ENCODE measurements around the gene PBOV1. TPM values are rescaled to one million over a fixed set of nuclear protein-coding genes. Genes with fewer than 3 reads are reported as not detected.

PBOV1 gene
- total RNA-seq, 8 experiments from 2014 or later: 0.29 to 1.8 (median 0.93) TPM; not detected in 1

- H3K27ac ChIP-seq: no peak overlapping the region
- H3K4me3 ChIP-seq: no peak overlapping the region
- peak in 3 of 8 experiments; percentile 55 to 91 (median 64) for ATAC-seq (replicated peaks in 6 of 8)
- H3K4me1 ChIP-seq (replicated peaks in 1 of 2): peaks cover 18 to 47% of the 10 kb centered on the region in 2 donors
- in situ Hi-C loops (cut with MboI; ENCODE audit: low pct_unique_long_range_greater_than_20kb in 2 of 9, low sequenced_read_pairs in 9 of 9, unreplicated experiment in 9 of 9): no loop called here
- WGBS, 10 experiments: 16 to 90% (median 76%) methylated on average over 2 to 4 of the region's 4 CpGs; no CpG with 5 or more reads in 3 of the 10 experiments
Observed at GRCh38 chr6:138231381-138231886, 13.1 kb upstream of the PBOV1 start.

- WGBS, 10 experiments: 0 to 100% (median 79%) methylated on average over 1 to 3 of the region's 3 CpGs; no CpG with 5 or more reads in 3 of the 10 experiments
- H3K27ac ChIP-seq: no peak overlapping the region
- in situ Hi-C loops (cut with MboI; ENCODE audit: low pct_unique_long_range_greater_than_20kb in 2 of 9, low sequenced_read_pairs in 9 of 9, unreplicated experiment in 9 of 9): no loop called here
- ATAC-seq (replicated peaks in 6 of 8): no peak
- peaks cover 19 to 51% of the 10 kb centered on the region in 2 donors for H3K4me1 ChIP-seq (replicated peaks in 1 of 2)
- H3K4me3 ChIP-seq: no peak overlapping the region
Observed at GRCh38 chr6:138230759-138231380, 12.6 kb upstream of the PBOV1 start.

DNA sequence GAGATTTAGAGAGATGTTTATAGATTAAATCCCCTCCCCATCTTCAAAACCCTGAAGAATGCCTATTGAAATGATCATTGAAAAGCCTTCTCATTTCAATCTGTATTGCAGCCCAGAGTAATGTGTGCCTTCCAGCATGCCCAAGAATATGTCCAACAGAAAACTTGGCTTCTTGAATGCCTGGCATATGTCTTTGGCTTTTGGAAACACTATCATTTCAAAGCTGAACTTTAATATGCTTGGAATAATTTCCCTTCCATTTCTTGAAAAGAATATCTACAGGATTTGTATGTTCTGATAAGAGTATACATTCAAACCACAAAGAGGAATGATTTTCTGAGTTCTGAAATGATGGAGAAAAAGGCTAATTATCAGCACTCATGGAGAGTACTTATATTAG lies 11.9 kb upstream of the PBOV1 start:
- ATAC-seq (replicated peaks in 6 of 8): no peak
- peaks cover 24 to 57% of the 10 kb centered on the region in 2 donors for H3K4me1 ChIP-seq (replicated peaks in 1 of 2)
- H3K4me3 ChIP-seq: no peak overlapping the region
- H3K27ac ChIP-seq: no peak overlapping the region
- in situ Hi-C loops (cut with MboI; ENCODE audit: low pct_unique_long_range_greater_than_20kb in 2 of 9, low sequenced_read_pairs in 9 of 9, unreplicated experiment in 9 of 9): no loop called here

DNA sequence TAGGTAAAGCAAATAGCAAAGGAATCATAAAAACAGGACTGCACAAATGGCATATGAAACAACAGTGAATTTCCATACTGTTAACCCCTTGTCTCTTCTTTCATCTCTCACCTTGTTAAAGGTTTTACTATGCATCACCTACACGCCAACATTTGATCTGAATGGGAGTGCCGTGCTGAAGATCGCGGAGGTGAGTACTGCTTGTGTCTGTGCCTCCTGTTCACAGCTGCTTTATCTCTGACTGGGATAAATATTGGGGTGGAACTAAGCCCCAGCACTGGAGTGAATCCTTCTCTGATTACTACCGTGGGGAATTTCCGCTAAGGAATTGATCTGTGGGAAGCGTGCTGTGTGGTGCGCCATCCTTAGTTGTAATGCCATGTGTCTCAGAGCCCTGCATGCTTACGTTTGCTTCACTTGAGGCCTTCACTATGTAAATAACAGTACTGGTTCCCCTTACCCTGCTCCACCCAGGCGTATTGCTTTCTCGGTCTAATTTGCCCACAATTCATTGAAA lies 11.4 kb upstream of the PBOV1 start:
- no peak overlapping the region for H3K4me3 ChIP-seq
- in situ Hi-C loops (cut with MboI; ENCODE audit: low pct_unique_long_range_greater_than_20kb in 2 of 9, low sequenced_read_pairs in 9 of 9, unreplicated experiment in 9 of 9): no loop called here
- peaks cover 28 to 62% of the 10 kb centered on the region in 2 donors for H3K4me1 ChIP-seq (replicated peaks in 1 of 2)
- ATAC-seq (replicated peaks in 6 of 8): peak in 1 of 8 experiments; percentile 31
- no peak overlapping the region for H3K27ac ChIP-seq
- 49 to 100% (median 86%) methylated on average over 2 to 5 of the region's 11 CpGs; no CpG with 5 or more reads in 3 of the 10 experiments for WGBS, 10 experiments

GRCh38 chr6:138229072-138229471 lies 10.8 kb upstream of the PBOV1 start:
- WGBS, 10 experiments: 40 to 75% (median 65%) methylated on average over 2 to 4 of the region's 4 CpGs; no CpG with 5 or more reads in 1 of the 10 experiments
- Histone ChIP-seq H3K4me1 (replicated peaks in 1 of 2) (peaks cover 28 to 62% of the 10 kb centered on the region in 2 donors), H3K4me3 (no peak overlapping the region), H3K27ac (no peak overlapping the region)
- in situ Hi-C loops (cut with MboI; ENCODE audit: low pct_unique_long_range_greater_than_20kb in 2 of 9, low sequenced_read_pairs in 9 of 9, unreplicated experiment in 9 of 9): no loop called here
- no peak for ATAC-seq (replicated peaks in 6 of 8)

DNA sequence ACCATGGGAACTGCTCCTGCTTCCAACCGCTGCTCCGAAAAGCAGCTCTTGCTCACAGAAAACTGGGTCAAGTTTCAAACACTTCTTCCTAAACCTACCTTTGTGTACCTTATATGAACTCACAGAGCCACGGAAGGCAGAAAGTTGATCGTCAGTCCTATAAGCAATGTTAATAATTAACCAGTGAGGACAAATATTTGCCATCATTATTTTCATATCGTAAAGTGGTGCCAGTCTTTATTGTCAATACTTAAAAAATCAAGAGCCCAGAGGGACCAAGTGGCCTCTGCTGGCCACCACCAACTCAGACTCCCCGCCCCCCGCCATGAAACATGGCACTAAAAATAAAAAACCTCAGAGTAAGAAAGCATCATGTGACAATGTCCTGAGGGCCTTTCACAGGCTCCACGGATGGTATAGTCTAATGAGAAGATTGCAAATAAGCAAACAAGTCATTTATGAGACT lies 9.1 kb upstream of the PBOV1 start:
- Histone ChIP-seq H3K27ac (peak overlapping the region; percentile 52 to 69), H3K4me3 (no peak overlapping the region), H3K4me1 (replicated peaks in 1 of 2) (peaks cover 28 to 62% of the 10 kb centered on the region in 2 donors)
- in situ Hi-C loops (cut with MboI; ENCODE audit: low pct_unique_long_range_greater_than_20kb in 2 of 9, low sequenced_read_pairs in 9 of 9, unreplicated experiment in 9 of 9): no loop called here
- ATAC-seq (replicated peaks in 6 of 8): no peak
- 20 to 100% (median 75%) methylated on average over 1 to 8 of the region's 8 CpGs for WGBS, 10 experiments

GRCh38 chr6:138226700-138227315 lies 8.5 kb upstream of the PBOV1 start:
- 14 to 90% (median 63%) methylated on average over 2 to 4 of the region's 4 CpGs for WGBS, 10 experiments
- peak overlapping the region; percentile 52 to 69 for H3K27ac ChIP-seq
- peaks cover 28 to 61% of the 10 kb centered on the region in 2 donors for H3K4me1 ChIP-seq (replicated peaks in 1 of 2)
- in situ Hi-C loops (cut with MboI; ENCODE audit: low pct_unique_long_range_greater_than_20kb in 2 of 9, low sequenced_read_pairs in 9 of 9, unreplicated experiment in 9 of 9): no loop called here
- no peak overlapping the region for H3K4me3 ChIP-seq
- peak in 5 of 8 experiments; percentile 16 to 82 (median 71) for ATAC-seq (replicated peaks in 6 of 8)

DNA sequence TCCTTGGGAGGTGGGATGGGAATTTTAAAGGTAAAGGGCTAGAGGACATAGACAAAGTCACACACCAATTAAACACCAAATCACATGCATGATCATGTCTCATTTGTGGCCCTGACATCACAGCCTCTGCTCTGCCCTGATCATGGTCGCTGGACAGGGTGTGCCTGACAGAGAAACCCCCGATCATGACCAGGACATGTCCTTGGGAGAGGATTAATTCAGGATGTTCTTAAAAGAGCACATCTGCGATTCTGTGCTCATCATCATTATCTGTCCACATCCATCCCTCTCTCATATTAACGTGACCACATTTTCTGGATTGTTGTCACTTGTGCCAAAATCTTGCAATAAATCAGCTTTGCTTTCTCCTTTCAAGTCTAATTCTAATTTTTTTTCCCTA lies 7.7 kb upstream of the PBOV1 start:
- no peak overlapping the region for H3K4me3 ChIP-seq
- ATAC-seq (replicated peaks in 6 of 8): peak in 5 of 8 experiments; percentile 19 to 77 (median 70)
- peaks cover 23 to 53% of the 10 kb centered on the region in 2 donors for H3K4me1 ChIP-seq (replicated peaks in 1 of 2)
- WGBS, 10 experiments: 8 to 83% (median 48%) methylated on average over 1 to 4 of the region's 4 CpGs; no CpG with 5 or more reads in 2 of the 10 experiments
- in situ Hi-C loops (cut with MboI; ENCODE audit: low pct_unique_long_range_greater_than_20kb in 2 of 9, low sequenced_read_pairs in 9 of 9, unreplicated experiment in 9 of 9): no loop called here
- peak overlapping the region; percentile 49 to 69 for H3K27ac ChIP-seq

GRCh38 chr6:138222901-138223546 lies 4.7 kb upstream of the PBOV1 start:
- in situ Hi-C loops (cut with MboI; ENCODE audit: low pct_unique_long_range_greater_than_20kb in 2 of 9, low sequenced_read_pairs in 9 of 9, unreplicated experiment in 9 of 9): no loop called here
- no peak overlapping the region for H3K27ac ChIP-seq
- H3K4me3 ChIP-seq: no peak overlapping the region
- 15 to 100% (median 67%) methylated on average over 1 to 4 of the region's 4 CpGs for WGBS, 10 experiments
- peaks cover 20 to 31% of the 10 kb centered on the region in 2 donors for H3K4me1 ChIP-seq (replicated peaks in 1 of 2)
- peak in 3 of 8 experiments; percentile 30 to 37 (median 34) for ATAC-seq (replicated peaks in 6 of 8)

DNA sequence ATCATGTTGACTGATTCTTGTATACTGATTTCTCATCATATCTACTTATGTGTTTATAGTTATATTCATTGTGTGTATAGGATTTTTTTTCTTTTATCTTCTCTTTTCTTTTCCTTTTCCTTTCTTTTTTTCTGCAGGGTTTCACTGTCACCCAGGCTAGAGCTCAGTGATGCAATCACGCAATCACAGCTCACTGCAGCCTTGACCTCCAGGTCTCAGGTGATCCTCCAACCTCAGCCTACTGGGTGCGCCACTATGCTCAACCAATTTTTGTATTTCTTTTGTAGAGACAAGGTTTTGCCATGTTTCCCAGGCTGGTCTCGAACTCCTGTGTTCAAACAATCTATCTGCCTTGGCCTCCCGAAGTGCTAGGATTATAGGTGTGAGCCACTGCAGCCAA lies 1.6 kb upstream of the PBOV1 start:
- in situ Hi-C loops (cut with MboI; ENCODE audit: low pct_unique_long_range_greater_than_20kb in 2 of 9, low sequenced_read_pairs in 9 of 9, unreplicated experiment in 9 of 9): no loop called here
- Histone ChIP-seq H3K4me1 (replicated peaks in 1 of 2) (peaks cover under 1 to 11% of the 10 kb centered on the region in 2 donors), H3K4me3 (no peak overlapping the region), H3K27ac (no peak overlapping the region)
- WGBS, 10 experiments: 53 to 100% (median 93%) methylated on average over 1 to 4 of the region's 4 CpGs
- no peak for ATAC-seq (replicated peaks in 6 of 8)

GRCh38 chr6:138219398-138219797 lies 1.1 kb upstream of the PBOV1 start:
- ATAC-seq (replicated peaks in 6 of 8): no peak
- WGBS, 10 experiments: 14 to 100% (median 82%) methylated on average over 1 to 3 of the region's 3 CpGs; no CpG with 5 or more reads in 2 of the 10 experiments

GRCh38 chr6:138215093-138215782 lies 3.1 kb downstream of the PBOV1 start:
- Histone ChIP-seq H3K4me3 (no peak overlapping the region), H3K27ac (peak overlapping the region in 1 of 2 donors; percentile 60), H3K4me1 (replicated peaks in 1 of 2) (peaks cover 0 to 22% of the 10 kb centered on the region in 2 donors)
- WGBS, 10 experiments: 13 to 76% (median 51%) methylated on average over 2 to 7 of the region's 7 CpGs; no CpG with 5 or more reads in 3 of the 10 experiments
- in situ Hi-C loops (cut with MboI; ENCODE audit: low pct_unique_long_range_greater_than_20kb in 2 of 9, low sequenced_read_pairs in 9 of 9, unreplicated experiment in 9 of 9): no loop called here
- ATAC-seq (replicated peaks in 6 of 8): peak in 7 of 8 experiments; percentile 39 to 90 (median 85)

More at GRCh38 chr6:138219398-138219797, 1.1 kb upstream of the PBOV1 start:
- in situ Hi-C loops (cut with MboI; ENCODE audit: low pct_unique_long_range_greater_than_20kb in 2 of 9, low sequenced_read_pairs in 9 of 9, unreplicated experiment in 9 of 9): no loop called here
- H3K4me3 ChIP-seq: no peak overlapping the region
- no peak overlapping the region for H3K27ac ChIP-seq
- H3K4me1 ChIP-seq (replicated peaks in 1 of 2): peaks cover 0 to 14% of the 10 kb centered on the region in 2 donors

All from motor neuron (in vitro differentiated cells).